ENCODE data around the gene SPHKAP. TPM values are rescaled to one million over a fixed set of nuclear protein-coding genes. Genes with fewer than 3 reads are reported as not detected.

The SPHKAP gene
- total and polyA plus RNA-seq, 2 donors (not counting 3 experiments of a cell fraction or from before 2014, with no cell fraction given): not detected

- Histone ChIP-seq H3K27ac (ENCODE audit: insufficient read depth, low read depth, low read length) (no peak overlapping the region), H3K9me3 (replicated peaks; ENCODE audit: control insufficient read depth, insufficient read depth, low read length) (peaks cover 3% of the 10 kb centered on the region), H3K27me3 (ENCODE audit: control insufficient read depth in 2 of 2, insufficient read depth in 2 of 2, low read length in 2 of 2) (no peaks in the 10 kb centered on the region), H3K4me2 (ENCODE audit: insufficient read depth, low read length) (no peak overlapping the region), H3K79me2 (ENCODE audit: control insufficient read depth, insufficient read depth, low read length) (no peaks in the 10 kb centered on the region), H3K36me3 (ENCODE audit: control insufficient read depth in 2 of 2, extremely low read depth in 1 of 2, insufficient read depth in 2 of 2, low read length in 2 of 2) (no peaks in the 10 kb centered on the region), H4K20me1 (replicated peaks; ENCODE audit: control insufficient read depth, extremely low read depth, insufficient read depth, low read length) (no peaks in the 10 kb centered on the region), H3K4me3 (replicated peaks in 1 of 3; ENCODE audit: insufficient read depth in 1 of 3, low read depth in 1 of 3, low read length in 3 of 3) (no peak overlapping the region), H3K9ac (replicated peaks; ENCODE audit: extremely low read depth, insufficient read depth, low read length) (no peak overlapping the region), H3K9me1 (replicated peaks; ENCODE audit: control insufficient read depth, extremely low read depth, insufficient read depth, low read length) (no peaks in the 10 kb centered on the region), H2AFZ (ENCODE audit: low read depth, low read length) (no peak overlapping the region), H3K4me1 (ENCODE audit: control insufficient read depth, extremely low read depth, insufficient read depth, low read length) (no peaks in the 10 kb centered on the region)
- no TSS peak for BruUV-seq (replicated peaks)
- ChIA-PET POLR2A (no interaction called here), CTCF (no interaction called here)
- intact Hi-C loops (cut with micrococcal nuclease): no loop called here
- FAIRE-seq: no peak
- DNase-seq (ENCODE audit: low read depth, low spot score): no peak
- dilution Hi-C loops (cut with MboI; ENCODE audit: extremely low pct_ligation_motif_present, low sequenced_read_pairs): no loop called here
- TF ChIP-seq, protein P1, sequence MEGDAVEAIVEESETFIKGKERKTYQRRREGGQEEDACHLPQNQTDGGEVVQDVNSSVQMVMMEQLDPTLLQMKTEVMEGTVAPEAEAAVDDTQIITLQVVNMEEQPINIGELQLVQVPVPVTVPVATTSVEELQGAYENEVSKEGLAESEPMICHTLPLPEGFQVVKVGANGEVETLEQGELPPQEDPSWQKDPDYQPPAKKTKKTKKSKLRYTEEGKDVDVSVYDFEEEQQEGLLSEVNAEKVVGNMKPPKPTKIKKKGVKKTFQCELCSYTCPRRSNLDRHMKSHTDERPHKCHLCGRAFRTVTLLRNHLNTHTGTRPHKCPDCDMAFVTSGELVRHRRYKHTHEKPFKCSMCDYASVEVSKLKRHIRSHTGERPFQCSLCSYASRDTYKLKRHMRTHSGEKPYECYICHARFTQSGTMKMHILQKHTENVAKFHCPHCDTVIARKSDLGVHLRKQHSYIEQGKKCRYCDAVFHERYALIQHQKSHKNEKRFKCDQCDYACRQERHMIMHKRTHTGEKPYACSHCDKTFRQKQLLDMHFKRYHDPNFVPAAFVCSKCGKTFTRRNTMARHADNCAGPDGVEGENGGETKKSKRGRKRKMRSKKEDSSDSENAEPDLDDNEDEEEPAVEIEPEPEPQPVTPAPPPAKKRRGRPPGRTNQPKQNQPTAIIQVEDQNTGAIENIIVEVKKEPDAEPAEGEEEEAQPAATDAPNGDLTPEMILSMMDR (IDR thresholded peaks at IDR 0.05; ENCODE audit: extremely low read depth in 1 of 2, insufficient read depth in 1 of 2, low read depth in 1 of 2, low read length in 2 of 2): no peak
Observed at GRCh38 chr2:228063558-228063957, 117.9 kb downstream of the SPHKAP start.

DNA sequence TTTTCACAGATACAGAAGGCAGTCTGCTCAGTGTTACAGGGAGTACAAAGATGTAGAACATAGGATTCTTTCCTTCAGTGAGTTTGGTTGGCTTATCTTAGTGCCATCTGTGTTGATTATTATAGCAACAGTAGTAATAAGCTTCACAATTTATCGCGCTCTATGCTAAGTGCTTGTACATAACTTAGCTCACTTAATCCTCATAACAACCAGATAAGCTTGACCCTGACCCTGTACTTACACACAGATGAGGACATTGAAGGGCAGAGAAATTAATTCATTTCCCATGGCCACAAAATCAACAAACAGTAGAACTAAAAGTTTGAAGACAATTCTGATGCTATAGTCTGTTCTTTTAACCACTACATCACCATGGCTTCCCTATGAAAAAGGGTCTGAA, 121.8 kb downstream of the SPHKAP start:
- Histone ChIP-seq H3K9me3 (replicated peaks; ENCODE audit: control insufficient read depth, insufficient read depth, low read length) (no peaks in the 10 kb centered on the region), H4K20me1 (replicated peaks; ENCODE audit: control insufficient read depth, extremely low read depth, insufficient read depth, low read length) (no peaks in the 10 kb centered on the region), H3K4me1 (ENCODE audit: control insufficient read depth, extremely low read depth, insufficient read depth, low read length) (no peaks in the 10 kb centered on the region), H3K27ac (ENCODE audit: insufficient read depth, low read depth, low read length) (no peak overlapping the region), H3K4me2 (ENCODE audit: insufficient read depth, low read length) (no peak overlapping the region), H3K9ac (replicated peaks; ENCODE audit: extremely low read depth, insufficient read depth, low read length) (no peak overlapping the region), H3K79me2 (ENCODE audit: control insufficient read depth, insufficient read depth, low read length) (no peaks in the 10 kb centered on the region), H3K4me3 (replicated peaks in 1 of 3; ENCODE audit: insufficient read depth in 1 of 3, low read depth in 1 of 3, low read length in 3 of 3) (no peak overlapping the region), H3K9me1 (replicated peaks; ENCODE audit: control insufficient read depth, extremely low read depth, insufficient read depth, low read length) (no peaks in the 10 kb centered on the region), H3K36me3 (ENCODE audit: control insufficient read depth in 2 of 2, extremely low read depth in 1 of 2, insufficient read depth in 2 of 2, low read length in 2 of 2) (no peaks in the 10 kb centered on the region), H3K27me3 (ENCODE audit: control insufficient read depth in 2 of 2, insufficient read depth in 2 of 2, low read length in 2 of 2) (no peaks in the 10 kb centered on the region), H2AFZ (ENCODE audit: low read depth, low read length) (no peak overlapping the region)
- POLR2A ChIA-PET: no interaction called here
- no TSS peak for BruUV-seq (replicated peaks)
- no peak for DNase-seq (ENCODE audit: low read depth, low spot score)
- intact Hi-C loops (cut with micrococcal nuclease) (no loop called here), dilution Hi-C loops (cut with MboI; ENCODE audit: extremely low pct_ligation_motif_present, low sequenced_read_pairs) (no loop called here)
- FAIRE-seq: no peak
- CTCF ChIA-PET: no interaction called here
- no peak for TF ChIP-seq EZH2 (IDR thresholded peaks at IDR 0.05; ENCODE audit: borderline replicate concordance, low read depth, low read length, severe bottlenecking)
- no peak for TF ChIP-seq FOS (IDR thresholded peaks at IDR 0.05; ENCODE audit: borderline replicate concordance, insufficient read depth, low read length)
- TF ChIP-seq POLR2A (IDR thresholded peaks at IDR 0.05; ENCODE audit: low read depth, low read length): no peak
- no peak for TF ChIP-seq GATA2 (IDR thresholded peaks at IDR 0.05; ENCODE audit: insufficient read depth, insufficient read length, low read depth, low read length)
- no peak for TF ChIP-seq POLR2AphosphoS5 (IDR thresholded peaks at IDR 0.05; ENCODE audit: insufficient read depth, low read depth, low read length)
- no peak for TF ChIP-seq MYC (IDR thresholded peaks at IDR 0.05; ENCODE audit: low read depth, low read length)
- TF ChIP-seq, protein P1 (IDR thresholded peaks at IDR 0.05; ENCODE audit: extremely low read depth in 1 of 2, insufficient read depth in 1 of 2, low read depth in 1 of 2, low read length in 2 of 2): no peak
- TF ChIP-seq MAX (IDR thresholded peaks at IDR 0.05; ENCODE audit: insufficient read depth, insufficient read length): no peak
- no peak for TF ChIP-seq JUN (IDR thresholded peaks at IDR 0.05; ENCODE audit: borderline replicate concordance, insufficient read depth, insufficient read length, low read depth)

Measured in endothelial cell of umbilical vein (primary cell).